Mammary epithelial cell (primary cell): ENCODE results near the gene TMEM269.
A peak's percentile ranks its signal among the peaks of the same experiment; 100 is the strongest.

ENCODE experiments used
- CTCF ChIP-seq, 2 donors: IDR thresholded peaks in 1 of 2; conservative IDR thresholded peaks in 1 of 2; 2 replicates each; pipeline ENCODE4 v1.5.1; 2011 to 2012; ENCODE audit warnings: inconsistent platforms in 2 of 2, low read length in 2 of 2, mild to moderate bottlenecking in 2 of 2, control low read depth in 1 of 2, low read depth in 1 of 2; ENCODE audit not compliant: insufficient read depth in 1 of 2; ENCODE audit errors: extremely low read depth in 1 of 2
- EZH2 ChIP-seq: IDR thresholded peaks from 2 replicates; pipeline ENCODE4 v1.6.1; 2012; ENCODE audit warnings: low read length, inconsistent platforms, borderline replicate concordance

- TF ChIP-seq CTCF (conservative IDR thresholded peaks at IDR 0.05 in 1 of 2, IDR thresholded peaks at IDR 0.05 in 1 of 2; ENCODE audit: extremely low read depth in 1 of 2, insufficient read depth in 1 of 2, low read depth in 1 of 2, low read length in 2 of 2) (peak; percentile 77 to 83), EZH2 (no peak)
These were observed 6.9 kb upstream of the TMEM269 start for GRCh38 chr1:42777852-42778251.
